ENCODE results near the gene PREP. TPM values are rescaled to one million over a fixed set of nuclear protein-coding genes. Genes with fewer than 3 reads are reported as not detected.
A peak's percentile ranks its signal among the peaks of the same experiment; 100 is the strongest.

The PREP gene
- total RNA-seq, 1 donor from 2014 or later: 9.9 TPM

GRCh38 chr6:105317607-105318533 is 85.0 kb downstream of the PREP start:
- peak; percentile 62 for TF ChIP-seq CTCF (conservative IDR thresholded peaks at IDR 0.05; ENCODE audit: low read depth, low read length)
- DNase-seq (ENCODE audit: low read depth): no peak
- no peak overlapping the region for H3K4me3 ChIP-seq (ENCODE audit: low read depth, low read length)

GRCh38 chr6:105313211-105313610 is 89.7 kb downstream of the PREP start:
- H3K4me3 ChIP-seq (ENCODE audit: low read depth, low read length): no peak overlapping the region
- DNase-seq (ENCODE audit: low read depth): no peak
- no peak for TF ChIP-seq CTCF (conservative IDR thresholded peaks at IDR 0.05; ENCODE audit: low read depth, low read length)

GRCh38 chr6:105310947-105311346 is 91.9 kb downstream of the PREP start:
- TF ChIP-seq CTCF (conservative IDR thresholded peaks at IDR 0.05; ENCODE audit: low read depth, low read length): no peak
- no peak for DNase-seq (ENCODE audit: low read depth)

GRCh38 chr6:105310371-105310770 is 92.5 kb downstream of the PREP start:
- H3K4me3 ChIP-seq (ENCODE audit: low read depth, low read length): no peak overlapping the region
- no peak for DNase-seq (ENCODE audit: low read depth)
- TF ChIP-seq CTCF (conservative IDR thresholded peaks at IDR 0.05; ENCODE audit: low read depth, low read length): no peak

More at GRCh38 chr6:105310947-105311346, 91.9 kb downstream of the PREP start:
- H3K4me3 ChIP-seq (ENCODE audit: low read depth, low read length): no peak overlapping the region

GRCh38 chr6:105308840-105309239 is 94.0 kb downstream of the PREP start:
- no peak overlapping the region for H3K4me3 ChIP-seq (ENCODE audit: low read depth, low read length)
- TF ChIP-seq CTCF (conservative IDR thresholded peaks at IDR 0.05; ENCODE audit: low read depth, low read length): no peak
- DNase-seq (ENCODE audit: low read depth): no peak

- TF ChIP-seq CTCF (conservative IDR thresholded peaks at IDR 0.05; ENCODE audit: low read depth, low read length): no peak
- no peak for DNase-seq (ENCODE audit: low read depth)
- no peak overlapping the region for H3K4me3 ChIP-seq (ENCODE audit: low read depth, low read length)
Observed at GRCh38 chr6:105305521-105305920, 97.4 kb downstream of the PREP start.

- no peak overlapping the region for H3K4me3 ChIP-seq (ENCODE audit: low read depth, low read length)
- no peak for TF ChIP-seq CTCF (conservative IDR thresholded peaks at IDR 0.05; ENCODE audit: low read depth, low read length)
- no peak for DNase-seq (ENCODE audit: low read depth)
Observed at GRCh38 chr6:105304825-105305224, 98.1 kb downstream of the PREP start.
